Activated CD8-positive, alpha-beta memory T cell treated with anti-CD3 and anti-CD28 coated beads for 1 hour (primary cell): ENCODE data around the gene KCNQ1OT1.

Experiments
- DNase-seq, 2 donors: peaks; one replicate each; pipeline ENCODE4 v3.0.0-alpha.2; 2020; ENCODE audit warnings: low read depth in 1 of 2; ENCODE audit errors: extremely low read depth in 1 of 2

The KCNQ1OT1 gene

GRCh38 chr11:2574043-2574552 lies 125.7 kb downstream of the KCNQ1OT1 start:
- no peak for DNase-seq

- DNase-seq: no peak
Observed at GRCh38 chr11:2573240-2574042, 126.4 kb downstream of the KCNQ1OT1 start.

GRCh38 chr11:2572491-2573239 lies 127.1 kb downstream of the KCNQ1OT1 start:
- no peak for DNase-seq

GRCh38 chr11:2571598-2572281 lies 128.1 kb downstream of the KCNQ1OT1 start:
- DNase-seq: no peak

GRCh38 chr11:2570841-2571597 lies 128.8 kb downstream of the KCNQ1OT1 start:
- DNase-seq: no peak

GRCh38 chr11:2570211-2570811 lies 129.5 kb downstream of the KCNQ1OT1 start:
- DNase-seq: no peak

- no peak for DNase-seq
Observed at GRCh38 chr11:2569731-2570210, 130.0 kb downstream of the KCNQ1OT1 start.

- no peak for DNase-seq
Observed at GRCh38 chr11:2569321-2569721, 130.5 kb downstream of the KCNQ1OT1 start.

GRCh38 chr11:2567026-2567671 lies 132.6 kb downstream of the KCNQ1OT1 start:
- DNase-seq: no peak

- DNase-seq: no peak
Observed at GRCh38 chr11:2566223-2567025, 133.4 kb downstream of the KCNQ1OT1 start.

GRCh38 chr11:2565447-2566222 lies 134.2 kb downstream of the KCNQ1OT1 start:
- DNase-seq: no peak

GRCh38 chr11:2564588-2565425 lies 135.0 kb downstream of the KCNQ1OT1 start:
- DNase-seq: no peak

- no peak for DNase-seq
Observed at GRCh38 chr11:2564008-2564530, 135.7 kb downstream of the KCNQ1OT1 start.

GRCh38 chr11:2563213-2564007 lies 136.4 kb downstream of the KCNQ1OT1 start:
- DNase-seq: no peak

GRCh38 chr11:2562890-2563212 lies 136.9 kb downstream of the KCNQ1OT1 start:
- no peak for DNase-seq
